IMR-90 (cell line): ENCODE results near the gene LRRC26. TPM values are rescaled to one million over a fixed set of nuclear protein-coding genes. Genes with fewer than 3 reads are reported as not detected.

Source experiments
- ATAC-seq: fragments of 200-7000 bp; cut with Tn5 transposase; 2 replicates; pipeline ENCODE4 v1.9.1; 2020; ENCODE audit warnings: low read depth, mild to moderate bottlenecking, moderate library complexity
- BruUV-seq: library from RNA; stranded (reverse); fragments of 400-500 nt; replicated peaks from 2 replicates; lab custom pipeline; 2021; lab: Mats Ljungman, UMichigan
- CTCF ChIA-PET: fragments of 300-600 bp; formaldehyde crosslinking; extraction: SDS; loops from one replicate; lab custom pipeline; 2021; ENCODE audit warnings: antibody characterized with exemption; lab: Yijun Ruan, JAX
- POLR2A ChIA-PET: fragments of 300-600 bp; sonication (Branson Sonifier 250); formaldehyde crosslinking; loops from one replicate; lab custom pipeline; 2022; ENCODE audit warnings: antibody characterized with exemption; ENCODE audit not compliant: unreplicated experiment; lab: Charles Lee
- DNase-seq: peaks from one replicate; pipeline ENCODE4 v3.0.0; 2013
- H2AFZ ChIP-seq: replicated peaks from 2 replicates; pipeline ENCODE3; 2013; ENCODE audit warnings: low read length, mild to moderate bottlenecking; ENCODE audit not compliant: poor library complexity
- H2AK5ac ChIP-seq: 2 replicates; pipeline ENCODE4 v1.6.1; 2013; ENCODE audit warnings: low read depth, low read length, inconsistent platforms
- H2AK9ac ChIP-seq: replicated peaks from 2 replicates; pipeline ENCODE3; 2013; ENCODE audit warnings: mild to moderate bottlenecking, low read depth, low read length, moderate library complexity; ENCODE audit not compliant: poor library complexity
- H2BK120ac ChIP-seq: 2 replicates; pipeline ENCODE4 v1.6.1; 2013; ENCODE audit warnings: low read depth, low read length, inconsistent platforms
- H2BK15ac ChIP-seq: 3 replicates; pipeline ENCODE4 v1.6.1; 2013; ENCODE audit warnings: low read depth, low read length, inconsistent platforms
- H2BK20ac ChIP-seq: 2 replicates; pipeline ENCODE4 v1.6.1; 2013; ENCODE audit warnings: low read depth, mild to moderate bottlenecking, inconsistent platforms, low read length, moderate library complexity
- H2BK5ac ChIP-seq: 2 replicates; pipeline ENCODE4 v1.6.1; 2013; ENCODE audit warnings: mild to moderate bottlenecking, low read depth, low read length, inconsistent platforms; ENCODE audit not compliant: poor library complexity, severe bottlenecking
- H3K14ac ChIP-seq: replicated peaks from 2 replicates; pipeline ENCODE4 v1.6.1; 2013; ENCODE audit warnings: low read depth, low read length, inconsistent platforms
- H3K18ac ChIP-seq: 2 replicates; pipeline ENCODE4 v1.6.1; 2013; ENCODE audit warnings: low read depth, low read length, control low read depth
- H3K23ac ChIP-seq: 2 replicates; pipeline ENCODE4 v1.6.1; 2013; ENCODE audit warnings: low read depth, low read length, inconsistent platforms
- H3K27ac ChIP-seq: 2 replicates; pipeline ENCODE4 v1.5.1; 2013; ENCODE audit warnings: mild to moderate bottlenecking, control low read depth, low read length; ENCODE audit not compliant: insufficient read depth
- H3K27me3 ChIP-seq: 2 replicates; pipeline ENCODE4 v1.6.1; 2013; ENCODE audit warnings: low read length; ENCODE audit not compliant: control insufficient read depth, insufficient read depth
- H3K36me3 ChIP-seq: 2 replicates; pipeline ENCODE4 v1.6.1; 2013; ENCODE audit warnings: low read length, mixed read lengths; ENCODE audit not compliant: control insufficient read depth, insufficient read depth
- H3K4ac ChIP-seq: 2 replicates; pipeline ENCODE4 v1.6.1; 2013; ENCODE audit warnings: low read depth, low read length, inconsistent platforms
- H3K4me1 ChIP-seq: 2 replicates; pipeline ENCODE4 v1.6.1; 2013; ENCODE audit warnings: low read length, mixed read lengths; ENCODE audit not compliant: control insufficient read depth, insufficient read depth
- H3K4me2 ChIP-seq: 2 replicates; pipeline ENCODE4 v1.6.1; 2013; ENCODE audit warnings: low read depth, mild to moderate bottlenecking, control low read depth, low read length, moderate library complexity
- H3K4me3 ChIP-seq: 2 replicates; pipeline ENCODE4 v1.5.1; 2013; ENCODE audit warnings: low read depth, mild to moderate bottlenecking, control low read depth, low read length, moderate library complexity; ENCODE audit not compliant: insufficient read depth
- H3K56ac ChIP-seq: 2 replicates; pipeline ENCODE4 v1.6.1; 2013; ENCODE audit warnings: low read length, inconsistent platforms; ENCODE audit not compliant: insufficient read depth; ENCODE audit errors: extremely low read depth
- H3K79me1 ChIP-seq, 2 experiments: 2 replicates each; pipeline ENCODE4 v1.6.1; 2013; ENCODE audit warnings: low read length in 2 of 2, inconsistent platforms in 1 of 2, low read depth in 1 of 2
- H3K9ac ChIP-seq: 2 replicates; pipeline ENCODE4 v1.6.1; 2013; ENCODE audit warnings: low read depth, low read length, control low read depth
- H3K9me1 ChIP-seq: 2 replicates; pipeline ENCODE4 v1.6.1; 2013; ENCODE audit warnings: low read length, inconsistent platforms; ENCODE audit not compliant: insufficient read depth
- H3K9me3 ChIP-seq: 2 replicates; pipeline ENCODE4 v1.6.1; 2013; ENCODE audit warnings: low read length; ENCODE audit not compliant: control insufficient read depth, insufficient read depth
- H4K20me1 ChIP-seq: 2 replicates; pipeline ENCODE4 v1.6.1; 2013; ENCODE audit warnings: low read length, inconsistent platforms; ENCODE audit not compliant: insufficient read depth
- H4K5ac ChIP-seq: 2 replicates; pipeline ENCODE4 v1.6.1; 2013; ENCODE audit warnings: mild to moderate bottlenecking, low read depth, low read length, control low read depth
- H4K8ac ChIP-seq, 2 experiments: 2 replicates each; pipeline ENCODE4 v1.6.1; 2013; ENCODE audit warnings: low read depth in 2 of 2, low read length in 2 of 2, control low read depth in 1 of 2, inconsistent platforms in 1 of 2
- H4K91ac ChIP-seq: 2 replicates; pipeline ENCODE4 v1.6.1; 2013; ENCODE audit warnings: low read depth, low read length, inconsistent platforms; ENCODE audit not compliant: insufficient read depth
- BHLHE40 ChIP-seq: fragments of 150-350 bp; IDR thresholded peaks from 2 replicates; pipeline ENCODE4 v1.6.1; 2016; ENCODE audit warnings: mild to moderate bottlenecking, low read depth, low read length
- CEBPB ChIP-seq: IDR thresholded peaks from 2 replicates; pipeline ENCODE4 v1.6.1; 2012; ENCODE audit warnings: low read depth, low read length, improper control_type of control experiment
- CHD1 ChIP-seq: IDR thresholded peaks from 2 replicates; pipeline ENCODE4 v1.6.1; 2012; ENCODE audit warnings: low read depth, low read length, improper control_type of control experiment
- FOS ChIP-seq: fragments of 150-350 bp; IDR thresholded peaks from 2 replicates; pipeline ENCODE4 v1.6.1; 2016; ENCODE audit warnings: low read depth, low read length
- MAFK ChIP-seq: IDR thresholded peaks from 2 replicates; pipeline ENCODE4 v1.6.1; 2012; ENCODE audit warnings: low read depth, low read length, improper control_type of control experiment
- MAZ ChIP-seq: IDR thresholded peaks from 2 replicates; pipeline ENCODE4 v1.6.1; 2012; ENCODE audit warnings: low read depth, mild to moderate bottlenecking, low read length, improper control_type of control experiment, moderate library complexity, borderline replicate concordance
- MXI1 ChIP-seq: IDR thresholded peaks from 2 replicates; pipeline ENCODE4 v1.6.1; 2012; ENCODE audit warnings: low read depth, mild to moderate bottlenecking, low read length, moderate library complexity, borderline replicate concordance
- NFE2L2 ChIP-seq: fragments of 150-350 bp; IDR thresholded peaks from 2 replicates; pipeline ENCODE4 v1.6.1; 2016; ENCODE audit warnings: low read depth, mild to moderate bottlenecking, low read length
- POLR2A ChIP-seq: IDR thresholded peaks from 2 replicates; pipeline ENCODE4 v1.6.1; 2012; ENCODE audit warnings: mild to moderate bottlenecking, low read depth, low read length
- RAD21 ChIP-seq: IDR thresholded peaks from 2 replicates; pipeline ENCODE4 v1.6.1; 2012; ENCODE audit warnings: low read length, improper control_type of control experiment
- RCOR1 ChIP-seq: IDR thresholded peaks from 2 replicates; pipeline ENCODE4 v1.6.1; 2012; ENCODE audit warnings: mild to moderate bottlenecking, low read length, improper control_type of control experiment; ENCODE audit not compliant: insufficient replicate concordance
- RFX5 ChIP-seq: IDR thresholded peaks from 2 replicates; pipeline ENCODE4 v1.8.0; 2012; ENCODE audit warnings: low read depth, mild to moderate bottlenecking, low read length, moderate library complexity
- SMC3 ChIP-seq: fragments of 150-350 bp; IDR thresholded peaks from 2 replicates; pipeline ENCODE4 v1.6.1; 2016; ENCODE audit warnings: low read depth, mild to moderate bottlenecking, antibody characterized with exemption, low read length, moderate library complexity
- WGBS, 2 experiments: methylation state at CpG; one replicate each; pipeline versions ENCODE4 v1.1.5 to v1.1.7; 2013; ENCODE audit warnings: missing lambda C conversion rate in 2 of 2; ENCODE audit not compliant: insufficient read length in 1 of 2; ENCODE audit errors: extremely low coverage in 2 of 2; 5-methylcytosine and 5-hydroxymethylcytosine counted together
- dilution Hi-C: fragments of 300-500 bp; cut with HindIII; formaldehyde crosslinking; loops from one replicate; pipeline ENCODE4 v1.14.3; 2018; ENCODE audit warnings: low sequenced_read_pairs; ENCODE audit not compliant: unreplicated experiment
- in situ Hi-C: fragments of 300-500 bp; cut with MboI; formaldehyde crosslinking; loops from 3 replicates; pipeline ENCODE4 v1.14.3; 2019; ENCODE audit warnings: low sequenced_read_pairs, inconsistent platforms, mixed read lengths
- intact Hi-C: fragments of 100-400 bp; cut with micrococcal nuclease; formaldehyde crosslinking; loops from 2 replicates; pipeline ENCODE4 v1.10.0; 2022
- polyA plus RNA-seq, 3 experiments: library from polyadenylated mRNA; depleted of rRNA; stranded (reverse); fragments of >200 nt; gene quantifications; 2 replicates each; pipeline ENCODE4 v1.2.3, GENCODE V29; 2012; ENCODE audit warnings: low replicate concordance in 1 of 3
- total RNA-seq: library from RNA; depleted of rRNA; stranded (reverse); fragments of >200 nt; gene quantifications from 2 replicates; pipeline ENCODE4 v1.2.3, GENCODE V29; 2012
- TF ChIP-seq, protein P1 (sequence below): conservative IDR thresholded peaks from 2 replicates; pipeline ENCODE4 v1.5.1; 2012; ENCODE audit warnings: mild to moderate bottlenecking, low read depth, low read length, improper control_type of control experiment
- TF ChIP-seq, protein P2 (sequence below): fragments of 150-350 bp; IDR thresholded peaks from 2 replicates; pipeline ENCODE4 v1.6.1; 2016; ENCODE audit warnings: low read depth, mild to moderate bottlenecking, low read length, moderate library complexity, borderline replicate concordance

LRRC26 gene
- total and polyA plus RNA-seq, 2 of the 4 experiments (the other 2 are of a cell fraction): not detected

DNA sequence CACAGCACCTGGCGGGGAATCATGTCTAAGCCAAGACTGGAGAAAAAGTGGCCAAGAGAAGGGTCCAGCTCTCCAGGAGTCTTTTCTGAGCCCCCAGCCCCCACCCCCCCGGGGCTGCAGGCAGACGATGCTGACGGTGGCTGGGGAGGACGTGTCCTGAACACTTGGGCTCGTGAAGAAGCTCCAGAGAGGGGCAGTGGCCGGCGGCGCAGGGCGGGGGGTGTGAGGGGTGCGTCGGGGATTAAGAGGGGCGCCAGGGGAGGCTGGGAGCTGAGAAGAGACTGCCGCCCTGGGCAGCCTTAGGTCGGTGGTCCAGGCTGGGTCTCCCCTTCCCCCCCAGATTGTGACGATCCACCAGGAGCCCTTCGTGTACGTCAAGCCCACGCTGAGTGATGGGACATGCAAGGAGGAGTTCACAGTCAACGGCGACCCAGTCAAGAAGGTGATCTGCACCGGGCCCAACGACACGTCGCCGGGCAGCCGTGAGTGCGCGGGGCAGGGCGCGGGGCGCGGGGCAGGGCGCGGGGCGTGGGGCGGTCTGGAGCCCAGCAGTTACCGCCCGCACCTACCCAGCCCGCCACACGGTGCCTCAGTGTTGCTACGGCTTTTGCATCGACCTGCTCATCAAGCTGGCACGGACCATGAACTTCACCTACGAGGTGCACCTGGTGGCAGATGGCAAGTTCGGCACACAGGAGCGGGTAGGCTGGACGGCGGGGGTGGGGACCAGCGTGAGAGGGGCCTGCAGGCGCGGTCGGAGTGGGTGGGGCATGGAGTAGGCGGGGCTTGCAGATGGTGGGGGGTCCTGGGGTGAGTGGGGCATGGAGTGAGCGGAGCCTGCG lies 8.9 kb downstream of the LRRC26 start:
- no peak for ATAC-seq
- Histone ChIP-seq H3K36me3 (no peaks in the 10 kb centered on the region), H3K23ac (no peak overlapping the region), H4K8ac (no peak overlapping the region), H3K18ac (no peak overlapping the region), H3K4ac (no peak overlapping the region), H3K9me3 (no peaks in the 10 kb centered on the region), H3K14ac (no peak overlapping the region), H3K56ac (no peak overlapping the region), H4K91ac (no peak overlapping the region), H2AFZ (no peak overlapping the region), H2BK5ac (no peak overlapping the region), H4K5ac (no peak overlapping the region), H2AK9ac (no peak overlapping the region), H2BK15ac (no peak overlapping the region), H3K27ac (no peak overlapping the region), H3K9ac (no peak overlapping the region), H3K4me2 (no peak overlapping the region), H3K79me1 (no peaks in the 10 kb centered on the region), H4K20me1 (0 out of 2 replicates have a peak, but pooled peaks cover 5% of the 10 kb centered on the region), H3K27me3 (peaks cover 85% of the 10 kb centered on the region), H2BK120ac (no peak overlapping the region), H3K4me1 (peaks cover 2% of the 10 kb centered on the region; the same call in 1 of the 2 replicates), H2BK20ac (no peak overlapping the region), H3K9me1 (no peaks in the 10 kb centered on the region), H3K4me3 (no peak overlapping the region), H2AK5ac (no peak overlapping the region)
- intact Hi-C loops: no loop called here
- 17% methylated on average over 18 of the region's 56 CpGs; no CpG with 5 or more reads in 1 of the 2 experiments for WGBS, 2 experiments
- POLR2A ChIA-PET: no interaction called here
- dilution Hi-C loops: no loop called here
- no TSS peak for BruUV-seq
- CTCF ChIA-PET: no interaction called here
- in situ Hi-C loops: no loop called here
- DNase-seq: no peak
- TF ChIP-seq MAFK (no peak), RFX5 (no peak), CEBPB (no peak), RCOR1 (no peak), NFE2L2 (no peak), CHD1 (no peak), MXI1 (no peak), BHLHE40 (no peak), SMC3 (no peak), FOS (no peak), MAZ (no peak), POLR2A (no peak), RAD21 (no peak)
- TF ChIP-seq, protein P1, sequence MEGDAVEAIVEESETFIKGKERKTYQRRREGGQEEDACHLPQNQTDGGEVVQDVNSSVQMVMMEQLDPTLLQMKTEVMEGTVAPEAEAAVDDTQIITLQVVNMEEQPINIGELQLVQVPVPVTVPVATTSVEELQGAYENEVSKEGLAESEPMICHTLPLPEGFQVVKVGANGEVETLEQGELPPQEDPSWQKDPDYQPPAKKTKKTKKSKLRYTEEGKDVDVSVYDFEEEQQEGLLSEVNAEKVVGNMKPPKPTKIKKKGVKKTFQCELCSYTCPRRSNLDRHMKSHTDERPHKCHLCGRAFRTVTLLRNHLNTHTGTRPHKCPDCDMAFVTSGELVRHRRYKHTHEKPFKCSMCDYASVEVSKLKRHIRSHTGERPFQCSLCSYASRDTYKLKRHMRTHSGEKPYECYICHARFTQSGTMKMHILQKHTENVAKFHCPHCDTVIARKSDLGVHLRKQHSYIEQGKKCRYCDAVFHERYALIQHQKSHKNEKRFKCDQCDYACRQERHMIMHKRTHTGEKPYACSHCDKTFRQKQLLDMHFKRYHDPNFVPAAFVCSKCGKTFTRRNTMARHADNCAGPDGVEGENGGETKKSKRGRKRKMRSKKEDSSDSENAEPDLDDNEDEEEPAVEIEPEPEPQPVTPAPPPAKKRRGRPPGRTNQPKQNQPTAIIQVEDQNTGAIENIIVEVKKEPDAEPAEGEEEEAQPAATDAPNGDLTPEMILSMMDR: no peak
- TF ChIP-seq, protein P2, sequence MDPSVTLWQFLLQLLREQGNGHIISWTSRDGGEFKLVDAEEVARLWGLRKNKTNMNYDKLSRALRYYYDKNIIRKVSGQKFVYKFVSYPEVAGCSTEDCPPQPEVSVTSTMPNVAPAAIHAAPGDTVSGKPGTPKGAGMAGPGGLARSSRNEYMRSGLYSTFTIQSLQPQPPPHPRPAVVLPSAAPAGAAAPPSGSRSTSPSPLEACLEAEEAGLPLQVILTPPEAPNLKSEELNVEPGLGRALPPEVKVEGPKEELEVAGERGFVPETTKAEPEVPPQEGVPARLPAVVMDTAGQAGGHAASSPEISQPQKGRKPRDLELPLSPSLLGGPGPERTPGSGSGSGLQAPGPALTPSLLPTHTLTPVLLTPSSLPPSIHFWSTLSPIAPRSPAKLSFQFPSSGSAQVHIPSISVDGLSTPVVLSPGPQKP: no peak
